ENCODE results near the gene SMIM41.

GRCh38 chr12:52137746-52138145, 58.2 kb downstream of the SMIM41 start:
- TF ChIP-seq CTCF (IDR thresholded peaks at IDR 0.05; ENCODE audit: low read length) (no peak), EZH2phosphoT487 (IDR thresholded peaks at IDR 0.05; ENCODE audit: low read length) (no peak), EZH2 (optimal IDR thresholded peaks at IDR 0.05; ENCODE audit: low read depth, low read length) (no peak)
